ENCODE data around the gene FOSL2. TPM values are rescaled to one million over a fixed set of nuclear protein-coding genes. Genes with fewer than 3 reads are reported as not detected.

FOSL2 gene
- total RNA-seq, 1 donor from 2014 or later = 2.7 TPM

- Mint-ChIP-seq H3K27ac (no peak overlapping the region), H3K9me3 (no peaks in the 10 kb centered on the region), H3K27me3 (peaks cover 5% of the 10 kb centered on the region), H3K36me3 (ENCODE audit: low read depth) (no peaks in the 10 kb centered on the region), H3K4me1 (peaks cover 7% of the 10 kb centered on the region), H3K4me3 (no peak overlapping the region)
- CTCF ChIA-PET = no interaction called here
- ATAC-seq (ENCODE audit: low read depth) (no peak), DNase-seq (no peak)
- TF ChIP-seq CTCF (IDR thresholded peaks at IDR 0.05) = no peak
- intact Hi-C loops (cut with micrococcal nuclease) = no loop called here
- POLR2A ChIA-PET = no interaction called here
These were observed 32.3 kb downstream of the FOSL2 start for GRCh38 chr2:28424799-28425463.

- Mint-ChIP-seq H3K27ac (no peak overlapping the region), H3K27me3 (peaks cover 5% of the 10 kb centered on the region), H3K4me1 (peaks cover 7% of the 10 kb centered on the region), H3K36me3 (ENCODE audit: low read depth) (no peaks in the 10 kb centered on the region), H3K4me3 (no peak overlapping the region), H3K9me3 (no peaks in the 10 kb centered on the region)
- ChIA-PET CTCF (no interaction called here), POLR2A (no interaction called here)
- intact Hi-C loops (cut with micrococcal nuclease) = no loop called here
- DNase-seq = no peak
- ATAC-seq (ENCODE audit: low read depth) = no peak
- TF ChIP-seq CTCF (IDR thresholded peaks at IDR 0.05) = no peak
These were observed 32.8 kb downstream of the FOSL2 start for GRCh38 chr2:28425464-28425835.

- Mint-ChIP-seq H3K27me3 (peaks cover 5% of the 10 kb centered on the region), H3K4me1 (peaks cover 6% of the 10 kb centered on the region), H3K4me3 (no peak overlapping the region), H3K9me3 (no peaks in the 10 kb centered on the region), H3K36me3 (ENCODE audit: low read depth) (no peaks in the 10 kb centered on the region), H3K27ac (no peak overlapping the region)
- DNase-seq (no peak), ATAC-seq (ENCODE audit: low read depth) (no peak)
- CTCF ChIA-PET = no interaction called here
- TF ChIP-seq CTCF (IDR thresholded peaks at IDR 0.05) = no peak
- intact Hi-C loops (cut with micrococcal nuclease) = no loop called here
- POLR2A ChIA-PET = no interaction called here
These were observed 35.2 kb downstream of the FOSL2 start for GRCh38 chr2:28427741-28428415.

GRCh38 chr2:28428486-28428885 is 35.8 kb downstream of the FOSL2 start:
- H3K9me3 Mint-ChIP-seq = peaks cover 3% of the 10 kb centered on the region
- H3K4me1 Mint-ChIP-seq = peaks cover 4% of the 10 kb centered on the region
- intact Hi-C loops (cut with micrococcal nuclease) = no loop called here
- no peaks in the 10 kb centered on the region for H3K36me3 Mint-ChIP-seq (ENCODE audit: low read depth)
- POLR2A ChIA-PET = no interaction called here
- no peak for TF ChIP-seq CTCF (IDR thresholded peaks at IDR 0.05)
- H3K4me3 Mint-ChIP-seq = no peak overlapping the region
- DNase-seq (no peak), ATAC-seq (ENCODE audit: low read depth) (no peak)
- H3K27ac Mint-ChIP-seq = no peak overlapping the region
- CTCF ChIA-PET = no interaction called here
- peaks cover 5% of the 10 kb centered on the region for H3K27me3 Mint-ChIP-seq

GRCh38 chr2:28429636-28430376 is 37.1 kb downstream of the FOSL2 start:
- Mint-ChIP-seq H3K4me3 (no peak overlapping the region), H3K4me1 (no peaks in the 10 kb centered on the region), H3K27ac (no peak overlapping the region), H3K36me3 (ENCODE audit: low read depth) (no peaks in the 10 kb centered on the region), H3K27me3 (peaks cover 2% of the 10 kb centered on the region), H3K9me3 (peaks cover 3% of the 10 kb centered on the region)
- no peak for TF ChIP-seq CTCF (IDR thresholded peaks at IDR 0.05)
- intact Hi-C loops (cut with micrococcal nuclease) = no loop called here
- DNase-seq (no peak), ATAC-seq (ENCODE audit: low read depth) (no peak)
- CTCF ChIA-PET = no interaction called here
- POLR2A ChIA-PET = no interaction called here

Data from activated B cell treated with CpG ODN at 0.5 μM for 24 hours (primary cell).